Stomach (tissue), 9 donors: ENCODE measurements around the gene PTPRG. TPM values are rescaled to one million over a fixed set of nuclear protein-coding genes. Genes with fewer than 3 reads are reported as not detected.

Experiments used
- DNase-seq, 2 donors: peaks; one replicate each; pipeline versions ENCODE4 v3.0.0 to v3.0.0-alpha.2; 2013 to 2019
- H3K27ac ChIP-seq, 5 donors: fragments of 200-600 bp in 4 of 5; sonication (generic) in 4 of 5; one replicate each; pipeline ENCODE4 v1.5.1; 2013 to 2019; ENCODE audit warnings: mild to moderate bottlenecking in 1 of 5, moderate library complexity in 1 of 5
- H3K27me3 ChIP-seq, 3 donors: fragments of 200-600 bp; sonication (generic); one replicate each; pipeline ENCODE4 v1.5.1; 2017 to 2019; ENCODE audit warnings: mixed run types in 1 of 3
- H3K36me3 ChIP-seq, 4 donors: fragments of 200-600 bp; sonication (generic); 1 replicate in 3 of 4; 2 replicates in 1 of 4; pipeline ENCODE4 v1.5.1; 2016 to 2019
- H3K4me1 ChIP-seq, 4 donors: fragments of 200-600 bp; sonication (generic); one replicate each; pipeline ENCODE4 v1.5.1; 2016 to 2019
- H3K4me3 ChIP-seq, 4 donors: fragments of 200-600 bp; sonication (generic) in 3 of 4; one replicate each; pipeline ENCODE4 v1.5.1; 2016 to 2019; ENCODE audit warnings: mild to moderate bottlenecking in 1 of 4
- H3K9me3 ChIP-seq, 4 donors: fragments of 200-600 bp; sonication (generic); one replicate each; pipeline ENCODE4 v1.5.1; 2016 to 2019
- CTCF ChIP-seq, 7 experiments: fragments of 450-650 bp in 4 of 7; fragments of 200-600 bp in 3 of 7; sonication (generic) in 3 of 7; IDR thresholded peaks; one replicate each; pipeline ENCODE4 v1.5.1; 2016 to 2019; ENCODE audit warnings: antibody characterized with exemption in 7 of 7, control low read depth in 2 of 7, mild to moderate bottlenecking in 1 of 7
- EP300 ChIP-seq: sonication (generic); formaldehyde crosslinking; IDR thresholded peaks from one replicate; pipeline ENCODE4 v1.6.1; 2017; ENCODE audit warnings: antibody characterized with exemption
- POLR2A ChIP-seq, 4 donors: fragments of 450-650 bp; IDR thresholded peaks; one replicate each; pipeline ENCODE4 v1.6.1; 2016; ENCODE audit warnings: antibody characterized with exemption in 4 of 4, control low read depth in 2 of 4, mild to moderate bottlenecking in 1 of 4, moderate library complexity in 1 of 4
- POLR2AphosphoS5 ChIP-seq, 3 donors: sonication (generic); formaldehyde crosslinking; IDR thresholded peaks; one replicate each; pipeline ENCODE4 v1.6.1; 2016; ENCODE audit warnings: antibody characterized with exemption in 3 of 3
- WGBS, 5 donors: extraction: QIAGEN DNeasy Blood & Tissue Kit in 3 of 5; methylation state at CpG; one replicate each; pipeline versions ENCODE4 v1.1.5 to v1.1.7; 2013 to 2018; 5-methylcytosine and 5-hydroxymethylcytosine counted together
- intact Hi-C: fragments of 100-400 bp; cut with DNase I; formaldehyde crosslinking; loops from one replicate; pipeline ENCODE4 v1.15.1; 2023; ENCODE audit warnings: low total_unique reads
- polyA plus RNA-seq, 3 donors: library from polyadenylated mRNA; stranded (reverse); fragments of 200-250 nt; gene quantifications; one replicate each; pipeline ENCODE4 v1.2.3, GENCODE V29; 2013
- total RNA-seq, 5 donors: library from RNA; depleted of rRNA; stranded (reverse); fragments of >200 nt; gene quantifications; one replicate each; pipeline versions ENCODE4 v1.1.0 to v1.2.3, GENCODE V29; 2014 to 2016
- donor health status: healthy with polysubstance abuse.
- donor health status: Bipolar disorder and iron deficiency.
- donor health status: healthy.

PTPRG gene
- total and polyA plus RNA-seq, 8 donors = 2.4 to 96.0 (median 22.0) TPM

- intact Hi-C loops = no loop called here
- H3K9me3 ChIP-seq = no peaks in the 10 kb centered on the region
- no peaks in the 10 kb centered on the region for H3K36me3 ChIP-seq
- H3K4me3 ChIP-seq = no peak overlapping the region
- peak in 1 of 2 donors; percentile 24 for DNase-seq
- TF ChIP-seq POLR2A (IDR thresholded peaks at IDR 0.05) = no peak
- no peak for TF ChIP-seq CTCF (IDR thresholded peaks at IDR 0.05)
- TF ChIP-seq EP300 = no peak
- TF ChIP-seq POLR2AphosphoS5 (IDR thresholded peaks at IDR 0.05) = no peak
- H3K4me1 ChIP-seq = peaks cover 7 to 17% (median 10%) of the 10 kb centered on the region in 4 donors
- no peaks in the 10 kb centered on the region for H3K27me3 ChIP-seq
- no peak overlapping the region for H3K27ac ChIP-seq
- 66 to 85% (median 82%) methylated on average over 4 of the region's 4 CpGs for WGBS, 5 donors
Observed at GRCh38 chr3:61575893-61576292, 14.5 kb downstream of the PTPRG start.

GRCh38 chr3:61577760-61578159 is 16.4 kb downstream of the PTPRG start:
- H3K4me3 ChIP-seq = no peak overlapping the region
- no peaks in the 10 kb centered on the region for H3K36me3 ChIP-seq
- no peaks in the 10 kb centered on the region for H3K9me3 ChIP-seq
- 70 to 89% (median 88%) methylated on average over 3 of the region's 3 CpGs for WGBS, 5 donors
- H3K27ac ChIP-seq = no peak overlapping the region
- H3K4me1 ChIP-seq = peaks cover 7 to 20% (median 12%) of the 10 kb centered on the region in 4 donors
- DNase-seq = no peak
- TF ChIP-seq POLR2A (IDR thresholded peaks at IDR 0.05) (no peak), POLR2AphosphoS5 (IDR thresholded peaks at IDR 0.05) (no peak), EP300 (no peak), CTCF (IDR thresholded peaks at IDR 0.05) (no peak)
- no peaks in the 10 kb centered on the region for H3K27me3 ChIP-seq
- intact Hi-C loops = no loop called here

GRCh38 chr3:61578667-61579367 is 17.4 kb downstream of the PTPRG start:
- Histone ChIP-seq H3K4me1 (peaks cover 7 to 20% (median 12%) of the 10 kb centered on the region in 4 donors), H3K9me3 (no peaks in the 10 kb centered on the region), H3K4me3 (no peak overlapping the region), H3K36me3 (no peaks in the 10 kb centered on the region), H3K27ac (no peak overlapping the region), H3K27me3 (no peaks in the 10 kb centered on the region)
- WGBS, 5 donors = 28 to 48% (median 39%) methylated on average over 8 of the region's 8 CpGs
- no peak for TF ChIP-seq EP300
- TF ChIP-seq CTCF (IDR thresholded peaks at IDR 0.05) = no peak
- no peak for TF ChIP-seq POLR2A (IDR thresholded peaks at IDR 0.05)
- no peak for TF ChIP-seq POLR2AphosphoS5 (IDR thresholded peaks at IDR 0.05)
- DNase-seq = no peak
- intact Hi-C loops = no loop called here

GRCh38 chr3:61579685-61580084 is 18.3 kb downstream of the PTPRG start:
- H3K4me3 ChIP-seq = no peak overlapping the region
- no peak overlapping the region for H3K27ac ChIP-seq
- TF ChIP-seq EP300 (no peak), POLR2AphosphoS5 (IDR thresholded peaks at IDR 0.05) (no peak), CTCF (IDR thresholded peaks at IDR 0.05) (no peak), POLR2A (IDR thresholded peaks at IDR 0.05) (no peak)
- no peaks in the 10 kb centered on the region for H3K9me3 ChIP-seq
- H3K4me1 ChIP-seq = peaks cover 7 to 20% (median 12%) of the 10 kb centered on the region in 4 donors
- H3K36me3 ChIP-seq = no peaks in the 10 kb centered on the region
- WGBS, 5 donors = 85 to 96% (median 91%) methylated on average over 4 of the region's 4 CpGs
- H3K27me3 ChIP-seq = no peaks in the 10 kb centered on the region
- no peak for DNase-seq
- intact Hi-C loops = no loop called here
